Measurements from ENCODE around the gene WDR18. TPM values are rescaled to one million over a fixed set of nuclear protein-coding genes. Genes with fewer than 3 reads are reported as not detected.

Gene WDR18
- total RNA-seq, 1 donor = 15.1 TPM

GRCh38 chr19:972281-972680 is 11.9 kb upstream of the WDR18 start:
- Histone ChIP-seq H3K9me3 (ENCODE audit: low read depth, low read length) (no peaks in the 10 kb centered on the region), H3K4me1 (ENCODE audit: insufficient read depth, low read length) (no peaks in the 10 kb centered on the region), H3K27me3 (ENCODE audit: insufficient read depth, low read length) (no peaks in the 10 kb centered on the region), H3K4me3 (ENCODE audit: low read length) (no peak overlapping the region)

GRCh38 chr19:973726-974563 is 10.2 kb upstream of the WDR18 start:
- Histone ChIP-seq H3K9me3 (ENCODE audit: low read depth, low read length) (no peaks in the 10 kb centered on the region), H3K4me1 (ENCODE audit: insufficient read depth, low read length) (no peaks in the 10 kb centered on the region), H3K27me3 (ENCODE audit: insufficient read depth, low read length) (no peaks in the 10 kb centered on the region), H3K4me3 (ENCODE audit: low read length) (no peak overlapping the region)

- Histone ChIP-seq H3K4me1 (ENCODE audit: insufficient read depth, low read length) (no peaks in the 10 kb centered on the region), H3K27me3 (ENCODE audit: insufficient read depth, low read length) (no peaks in the 10 kb centered on the region), H3K4me3 (ENCODE audit: low read length) (no peak overlapping the region), H3K9me3 (ENCODE audit: low read depth, low read length) (no peaks in the 10 kb centered on the region)
These were observed 9.4 kb upstream of the WDR18 start for GRCh38 chr19:974564-975257.

- Histone ChIP-seq H3K27me3 (ENCODE audit: insufficient read depth, low read length) (no peaks in the 10 kb centered on the region), H3K9me3 (ENCODE audit: low read depth, low read length) (no peaks in the 10 kb centered on the region), H3K4me3 (ENCODE audit: low read length) (no peak overlapping the region), H3K4me1 (ENCODE audit: insufficient read depth, low read length) (no peaks in the 10 kb centered on the region)
These were observed 7.7 kb upstream of the WDR18 start for GRCh38 chr19:976476-976875.

GRCh38 chr19:977058-977464 is 7.1 kb upstream of the WDR18 start:
- no peaks in the 10 kb centered on the region for H3K4me1 ChIP-seq (ENCODE audit: insufficient read depth, low read length)
- no peaks in the 10 kb centered on the region for H3K27me3 ChIP-seq (ENCODE audit: insufficient read depth, low read length)
- no peak overlapping the region for H3K4me3 ChIP-seq (ENCODE audit: low read length)
- H3K9me3 ChIP-seq (ENCODE audit: low read depth, low read length) = no peaks in the 10 kb centered on the region

GRCh38 chr19:979318-979741 is 4.8 kb upstream of the WDR18 start:
- no peaks in the 10 kb centered on the region for H3K27me3 ChIP-seq (ENCODE audit: insufficient read depth, low read length)
- H3K4me3 ChIP-seq (ENCODE audit: low read length) = no peak overlapping the region
- H3K4me1 ChIP-seq (ENCODE audit: insufficient read depth, low read length) = peaks cover 19% of the 10 kb centered on the region
- H3K9me3 ChIP-seq (ENCODE audit: low read depth, low read length) = no peaks in the 10 kb centered on the region

- H3K9me3 ChIP-seq (ENCODE audit: low read depth, low read length) = no peaks in the 10 kb centered on the region
- no peak overlapping the region for H3K4me3 ChIP-seq (ENCODE audit: low read length)
- H3K27me3 ChIP-seq (ENCODE audit: insufficient read depth, low read length) = no peaks in the 10 kb centered on the region
- peaks cover 28% of the 10 kb centered on the region for H3K4me1 ChIP-seq (ENCODE audit: insufficient read depth, low read length)
These were observed 3.8 kb upstream of the WDR18 start for GRCh38 chr19:980133-980998.

GRCh38 chr19:982567-983170 is 1.5 kb upstream of the WDR18 start:
- H3K9me3 ChIP-seq (ENCODE audit: low read depth, low read length) = no peaks in the 10 kb centered on the region
- no peak overlapping the region for H3K4me3 ChIP-seq (ENCODE audit: low read length)
- H3K27me3 ChIP-seq (ENCODE audit: insufficient read depth, low read length) = no peaks in the 10 kb centered on the region
- H3K4me1 ChIP-seq (ENCODE audit: insufficient read depth, low read length) = peaks cover 29% of the 10 kb centered on the region

GRCh38 chr19:986083-986482 is 1.9 kb downstream of the WDR18 start:
- no peaks in the 10 kb centered on the region for H3K27me3 ChIP-seq (ENCODE audit: insufficient read depth, low read length)
- no peak overlapping the region for H3K4me3 ChIP-seq (ENCODE audit: low read length)
- peaks cover 29% of the 10 kb centered on the region for H3K4me1 ChIP-seq (ENCODE audit: insufficient read depth, low read length)
- H3K9me3 ChIP-seq (ENCODE audit: low read depth, low read length) = no peaks in the 10 kb centered on the region

GRCh38 chr19:988081-988480 is 3.9 kb downstream of the WDR18 start:
- no peak overlapping the region for H3K4me3 ChIP-seq (ENCODE audit: low read length)
- H3K9me3 ChIP-seq (ENCODE audit: low read depth, low read length) = no peaks in the 10 kb centered on the region
- peaks cover 21% of the 10 kb centered on the region for H3K4me1 ChIP-seq (ENCODE audit: insufficient read depth, low read length)
- no peaks in the 10 kb centered on the region for H3K27me3 ChIP-seq (ENCODE audit: insufficient read depth, low read length)

- no peaks in the 10 kb centered on the region for H3K27me3 ChIP-seq (ENCODE audit: insufficient read depth, low read length)
- H3K9me3 ChIP-seq (ENCODE audit: low read depth, low read length) = no peaks in the 10 kb centered on the region
- peaks cover 16% of the 10 kb centered on the region for H3K4me1 ChIP-seq (ENCODE audit: insufficient read depth, low read length)
- no peak overlapping the region for H3K4me3 ChIP-seq (ENCODE audit: low read length)
These were observed 4.4 kb downstream of the WDR18 start for GRCh38 chr19:988510-988909.

GRCh38 chr19:989381-990081 is 5.4 kb downstream of the WDR18 start:
- H3K9me3 ChIP-seq (ENCODE audit: low read depth, low read length) = no peaks in the 10 kb centered on the region
- no peak overlapping the region for H3K4me3 ChIP-seq (ENCODE audit: low read length)
- H3K27me3 ChIP-seq (ENCODE audit: insufficient read depth, low read length) = no peaks in the 10 kb centered on the region
- peaks cover 9% of the 10 kb centered on the region for H3K4me1 ChIP-seq (ENCODE audit: insufficient read depth, low read length)

- H3K4me3 ChIP-seq (ENCODE audit: low read length) = no peak overlapping the region
- no peaks in the 10 kb centered on the region for H3K9me3 ChIP-seq (ENCODE audit: low read depth, low read length)
- peaks cover 3% of the 10 kb centered on the region for H3K4me1 ChIP-seq (ENCODE audit: insufficient read depth, low read length)
- no peaks in the 10 kb centered on the region for H3K27me3 ChIP-seq (ENCODE audit: insufficient read depth, low read length)
These were observed 6.0 kb downstream of the WDR18 start for GRCh38 chr19:990119-990571.

- no peak overlapping the region for H3K4me3 ChIP-seq (ENCODE audit: low read length)
- H3K4me1 ChIP-seq (ENCODE audit: insufficient read depth, low read length) = no peaks in the 10 kb centered on the region
- peaks cover 4% of the 10 kb centered on the region for H3K27me3 ChIP-seq (ENCODE audit: insufficient read depth, low read length)
- no peaks in the 10 kb centered on the region for H3K9me3 ChIP-seq (ENCODE audit: low read depth, low read length)
These were observed 6.6 kb downstream of the WDR18 start for GRCh38 chr19:990746-991145.
